GM18498 (cell line): ENCODE measurements around the gene ATOX1.
"Not testable (repeated sequence)": the region's sequence is repeated elsewhere in the genome, so short reads cannot be mapped to it uniquely, and the experiment has no call there.

Source experiments
- ATAC-seq: cut with Tn5 transposase; IDR thresholded peaks from one replicate; pipeline ENCODE4 v1.9.1; 2021; ENCODE audit warnings: mild to moderate bottlenecking, moderate library complexity; ENCODE audit not compliant: unreplicated experiment

ATOX1 gene, protein sequence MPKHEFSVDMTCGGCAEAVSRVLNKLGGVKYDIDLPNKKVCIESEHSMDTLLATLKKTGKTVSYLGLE

DNA sequence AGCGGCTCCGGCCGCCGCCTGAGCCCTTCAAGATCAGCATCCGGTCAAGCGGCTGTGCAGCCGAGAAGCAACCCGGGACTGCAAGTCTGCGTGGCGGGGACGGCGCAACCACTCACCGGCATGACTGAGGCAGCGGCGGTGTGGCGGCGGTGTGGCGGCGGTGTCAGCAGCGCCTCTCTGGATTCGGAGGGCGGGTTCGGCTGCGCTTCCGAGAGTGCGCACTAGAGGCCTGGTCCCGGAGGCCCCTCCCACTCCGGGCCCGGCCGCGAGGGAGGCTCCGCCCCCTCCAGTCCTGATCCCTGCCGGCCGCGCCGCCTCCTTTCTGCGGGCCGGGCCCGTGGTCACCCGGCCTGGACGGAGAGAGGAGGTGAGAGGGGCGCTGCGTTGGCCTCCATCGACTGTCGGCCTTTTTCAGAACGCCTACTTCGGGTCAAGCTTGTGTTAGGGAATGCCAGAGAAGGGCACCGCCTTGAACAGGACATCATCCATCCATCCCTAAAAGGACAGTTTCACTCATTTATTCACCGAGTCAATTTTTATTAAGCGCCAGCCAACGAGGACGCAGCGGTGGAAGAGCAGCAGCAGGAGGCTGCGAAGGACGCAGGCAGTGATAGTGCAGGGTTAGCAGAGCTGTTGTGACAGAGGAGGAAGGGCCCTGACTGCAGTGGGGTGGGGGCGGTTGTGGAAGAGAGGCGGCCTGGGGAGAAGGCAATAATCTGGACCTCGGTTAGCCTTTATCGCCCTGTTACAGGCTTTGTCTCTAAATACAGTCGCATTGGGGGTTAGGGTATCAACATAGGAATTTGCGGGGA is at the start of gene ATOX1:
TSS of gene ATOX1 (minus strand) at position 202 of the 812 bp plus-strand sequence. CDS start at position 122, 80 bp downstream.
- ATAC-seq = peak; percentile 91

DNA sequence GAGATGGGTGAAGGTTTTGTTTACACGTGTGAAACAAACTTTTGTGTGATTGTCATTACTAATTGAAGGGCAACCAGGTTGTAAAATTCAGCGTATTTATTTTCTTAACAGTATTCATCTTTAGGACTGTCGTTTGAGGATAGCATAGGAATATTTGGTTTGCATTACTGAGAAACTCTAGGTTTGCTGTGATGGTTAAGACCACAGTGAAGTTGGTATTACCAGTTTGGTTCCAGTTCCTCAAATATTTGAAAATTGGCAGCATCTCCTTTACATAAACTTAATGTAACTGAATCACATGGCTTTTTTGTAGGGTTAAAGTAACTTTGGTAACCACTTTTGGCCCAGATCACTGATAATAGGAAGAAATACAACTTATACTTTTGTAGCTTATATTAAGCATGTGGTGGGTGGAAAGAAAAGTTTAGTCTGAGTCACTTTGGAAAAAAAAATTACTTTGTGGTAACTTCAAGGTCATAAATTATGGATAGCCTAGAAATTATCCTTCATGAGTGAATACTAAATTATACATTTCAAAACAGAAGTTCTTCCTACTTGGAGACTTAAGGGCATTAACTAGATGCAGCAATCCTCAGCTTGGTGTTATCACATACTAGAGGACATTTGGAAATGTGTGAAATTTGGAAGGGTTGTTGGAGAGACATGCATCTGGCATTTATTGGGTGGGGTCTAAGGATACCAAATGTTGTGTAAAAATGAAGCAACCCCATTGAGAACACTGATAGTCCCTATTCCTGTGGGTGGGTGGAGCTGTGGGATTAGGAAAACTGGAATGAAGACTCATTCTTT is 47.2 kb upstream of the ATOX1 start:
- ATAC-seq = no peak

DNA sequence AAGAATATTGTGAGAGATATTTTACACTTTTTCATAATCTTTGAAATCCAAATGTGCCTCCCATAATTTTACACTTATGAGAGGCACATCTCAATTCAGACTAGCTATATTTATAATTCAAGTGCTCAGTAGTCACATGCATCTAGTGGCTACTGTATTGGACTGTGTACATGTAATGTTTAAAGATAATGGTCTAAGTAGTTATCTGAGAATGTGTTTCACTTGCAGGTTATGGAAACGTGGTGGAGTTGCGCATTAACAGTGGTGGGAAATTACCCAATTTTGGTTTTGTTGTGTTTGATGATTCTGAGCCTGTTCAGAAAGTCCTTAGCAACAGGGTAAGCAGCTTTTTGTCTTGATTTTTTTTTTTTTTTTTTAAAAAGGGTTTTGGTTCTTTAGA is 42.1 kb upstream of the ATOX1 start:
- no peak for ATAC-seq

DNA sequence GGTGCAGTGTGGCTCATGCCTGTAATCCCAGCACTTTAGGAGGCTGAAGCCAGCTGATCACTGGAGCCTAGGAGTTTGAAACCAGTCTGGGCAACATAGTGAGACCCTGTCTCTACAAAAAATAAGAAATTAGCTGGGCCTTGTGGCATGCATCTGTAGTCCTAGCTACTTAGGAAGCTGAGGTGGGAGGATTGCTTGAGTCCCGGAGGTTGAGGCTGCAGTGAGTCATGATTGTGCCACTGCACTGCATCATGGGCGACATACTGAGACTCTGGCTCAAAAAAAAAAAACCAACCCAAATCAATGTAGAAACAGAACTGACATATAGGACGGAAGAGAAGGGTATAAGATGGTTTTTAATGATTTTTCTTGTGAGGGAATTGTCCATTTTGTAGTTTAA is 41.0 kb upstream of the ATOX1 start:
- no peak for ATAC-seq

DNA sequence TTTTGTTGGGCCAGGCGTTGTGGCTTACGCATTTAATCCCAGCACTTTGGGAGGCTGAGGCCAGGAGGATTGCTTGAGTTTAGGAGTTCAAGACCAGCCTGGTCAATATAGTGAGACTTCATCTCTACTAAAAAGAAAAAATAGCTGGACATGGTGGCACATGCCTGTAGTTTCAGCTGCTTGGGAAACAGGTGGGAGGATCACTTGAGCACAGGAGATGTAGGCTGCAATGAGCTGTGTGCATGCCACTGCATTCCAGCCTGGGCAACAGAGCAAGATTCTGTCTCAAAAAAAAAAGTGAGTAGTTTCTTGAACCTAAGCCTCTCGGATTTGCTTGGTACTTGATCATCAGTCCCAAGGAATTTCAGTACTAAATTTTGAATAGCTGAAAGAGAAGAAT is 40.2 kb upstream of the ATOX1 start:
- no peak for ATAC-seq

DNA sequence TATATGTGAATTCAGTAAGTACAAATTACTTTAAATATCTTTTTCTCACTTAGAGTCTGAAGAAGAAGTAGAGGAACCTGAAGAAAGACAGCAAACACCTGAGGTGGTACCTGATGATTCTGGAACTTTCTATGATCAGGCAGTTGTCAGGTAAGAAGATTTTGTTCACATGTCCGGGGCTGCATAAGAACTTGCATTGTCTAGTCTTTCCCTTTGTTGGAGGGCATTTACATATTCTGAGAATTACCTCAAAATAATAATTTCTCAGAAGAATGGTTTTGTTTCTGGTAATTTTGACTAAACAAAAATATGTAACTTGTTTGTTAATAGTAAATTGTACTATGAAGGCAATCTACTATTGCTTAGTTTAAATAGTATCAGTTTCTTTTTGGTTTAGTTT is 37.0 kb upstream of the ATOX1 start:
- ATAC-seq = no peak

DNA sequence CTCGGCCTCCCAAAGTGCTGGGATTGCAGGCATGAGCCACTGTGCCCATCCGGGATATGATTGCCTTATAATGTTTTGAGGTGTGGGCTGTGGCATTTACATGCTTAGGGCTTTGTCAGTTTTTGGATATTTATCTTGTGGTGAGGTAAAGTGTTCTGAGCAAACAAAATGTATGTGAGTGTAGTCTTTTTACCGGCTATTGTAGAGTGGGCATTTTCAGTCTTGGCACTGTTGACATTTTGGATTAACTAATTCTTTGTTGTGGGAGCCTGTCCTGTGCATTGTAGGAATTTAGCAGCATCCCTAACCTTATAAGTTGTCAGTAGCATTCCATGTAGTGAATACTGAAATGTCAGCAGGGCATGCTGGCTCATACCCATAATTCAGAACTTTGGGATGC is 34.9 kb upstream of the ATOX1 start:
- ATAC-seq = no peak

DNA sequence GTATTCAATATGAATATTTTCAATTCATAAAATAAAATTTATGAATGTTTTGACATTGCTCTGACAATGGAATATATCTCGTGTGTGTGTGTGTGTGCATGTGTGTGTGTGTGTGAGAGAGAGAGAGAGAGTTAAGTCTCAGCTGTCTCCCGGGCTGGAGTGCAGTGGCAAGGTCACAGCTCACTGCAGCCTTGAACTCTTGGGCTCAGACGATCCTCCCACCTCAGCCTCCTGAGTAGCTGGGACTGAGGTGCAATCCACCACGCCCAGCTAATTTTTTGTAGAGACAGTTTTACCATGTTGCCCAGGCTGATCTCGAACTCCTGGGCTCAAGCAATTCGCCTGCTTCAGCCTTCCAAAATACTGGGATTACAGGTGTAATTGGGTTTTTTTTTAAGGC is 29.4 kb upstream of the ATOX1 start:
- no peak for ATAC-seq

DNA sequence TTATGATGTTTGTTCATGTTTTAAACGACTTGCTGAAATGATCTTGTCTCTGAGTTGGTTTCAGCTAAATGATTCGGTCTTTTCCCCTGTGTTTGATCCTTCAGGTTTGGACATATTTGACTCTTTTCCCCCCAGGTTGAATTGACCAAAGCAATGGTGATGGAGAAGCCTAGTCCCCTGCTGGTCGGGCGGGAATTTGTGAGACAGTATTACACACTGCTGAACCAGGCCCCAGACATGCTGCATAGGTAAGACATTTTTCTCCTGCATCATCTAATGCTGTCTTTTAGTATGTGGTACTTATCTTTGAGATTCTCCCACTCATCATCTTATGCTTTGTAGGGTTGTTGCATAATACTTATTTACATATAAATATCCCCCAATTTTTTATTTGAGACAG is 28.0 kb upstream of the ATOX1 start:
- ATAC-seq = no peak

DNA sequence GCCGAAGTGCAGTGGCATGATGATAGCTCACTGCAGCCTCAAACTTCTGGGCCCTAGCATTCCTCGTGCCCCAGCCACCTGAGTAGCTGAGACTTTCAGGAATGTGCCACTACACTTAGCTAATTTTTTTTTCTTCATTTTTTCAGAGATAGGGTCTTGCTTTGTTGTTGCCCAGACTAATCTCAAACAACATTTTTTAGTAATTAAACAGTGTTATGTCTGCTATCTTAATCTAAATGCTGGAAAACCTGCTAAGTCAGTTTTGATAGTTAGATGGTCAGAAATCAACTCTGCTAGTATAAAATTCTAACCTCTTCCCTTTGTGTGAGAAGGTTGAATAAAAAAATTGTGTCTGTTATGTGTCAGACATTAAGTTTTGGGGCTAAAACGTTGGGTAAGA is 25.7 kb upstream of the ATOX1 start:
- no peak for ATAC-seq

DNA sequence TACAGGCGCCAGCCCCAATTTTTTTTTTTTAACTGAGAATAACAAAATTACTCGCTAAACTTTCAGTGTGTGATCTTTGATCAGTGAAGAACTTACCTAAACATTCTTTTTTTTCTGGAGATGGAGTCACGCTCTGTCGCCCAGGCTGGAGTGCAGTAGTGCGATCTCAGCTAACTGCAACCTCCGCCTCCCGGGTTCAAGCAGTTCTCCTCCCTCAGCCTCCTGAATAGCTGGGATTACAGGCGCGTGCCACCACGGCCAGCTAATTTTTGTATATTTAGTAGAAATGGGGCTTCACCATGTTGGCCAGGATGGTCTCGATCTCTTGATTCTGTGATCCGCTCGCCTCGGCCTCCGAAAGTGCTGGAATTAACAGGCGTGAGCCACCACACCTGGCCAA is 25.2 kb upstream of the ATOX1 start:
- not testable (repeated sequence) for ATAC-seq

DNA sequence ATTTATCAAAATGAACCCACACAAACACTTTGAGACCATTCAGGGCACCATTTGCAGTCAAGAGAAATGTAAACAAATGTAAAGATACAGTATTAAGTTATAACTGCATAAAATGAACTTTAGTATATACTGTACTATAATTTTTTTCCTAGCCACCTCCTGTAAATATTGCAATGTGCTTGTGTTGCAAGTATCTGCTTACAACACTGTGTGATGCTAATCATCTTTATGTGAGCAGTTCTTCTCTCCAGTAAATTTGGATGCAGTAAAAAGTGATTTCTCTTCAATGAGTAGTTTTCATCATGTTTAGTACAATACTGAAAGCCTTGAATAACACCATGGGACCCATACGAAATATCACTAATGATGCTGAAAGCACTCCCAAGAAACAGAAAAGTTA is 22.8 kb upstream of the ATOX1 start:
- ATAC-seq = no peak

DNA sequence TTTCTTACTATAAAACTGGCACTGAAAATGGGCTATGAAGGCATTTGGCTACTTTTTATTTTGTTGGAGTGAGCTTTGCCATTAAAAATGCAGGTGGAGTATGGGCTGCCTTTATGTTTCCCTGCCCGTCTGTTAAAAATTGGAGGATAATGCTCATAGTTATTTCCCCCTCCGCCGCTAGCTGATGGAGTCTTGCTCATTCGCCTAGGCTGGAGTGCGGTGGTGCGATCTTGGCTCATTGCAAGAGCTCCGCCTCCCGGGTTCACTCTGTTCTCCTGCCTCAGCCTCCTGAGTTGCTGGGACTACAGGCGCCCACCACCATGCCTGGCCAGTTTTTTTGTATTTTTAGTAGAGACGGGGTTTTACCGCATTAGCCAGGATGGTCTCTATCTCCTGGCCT is 21.9 kb upstream of the ATOX1 start:
- ATAC-seq = no peak

DNA sequence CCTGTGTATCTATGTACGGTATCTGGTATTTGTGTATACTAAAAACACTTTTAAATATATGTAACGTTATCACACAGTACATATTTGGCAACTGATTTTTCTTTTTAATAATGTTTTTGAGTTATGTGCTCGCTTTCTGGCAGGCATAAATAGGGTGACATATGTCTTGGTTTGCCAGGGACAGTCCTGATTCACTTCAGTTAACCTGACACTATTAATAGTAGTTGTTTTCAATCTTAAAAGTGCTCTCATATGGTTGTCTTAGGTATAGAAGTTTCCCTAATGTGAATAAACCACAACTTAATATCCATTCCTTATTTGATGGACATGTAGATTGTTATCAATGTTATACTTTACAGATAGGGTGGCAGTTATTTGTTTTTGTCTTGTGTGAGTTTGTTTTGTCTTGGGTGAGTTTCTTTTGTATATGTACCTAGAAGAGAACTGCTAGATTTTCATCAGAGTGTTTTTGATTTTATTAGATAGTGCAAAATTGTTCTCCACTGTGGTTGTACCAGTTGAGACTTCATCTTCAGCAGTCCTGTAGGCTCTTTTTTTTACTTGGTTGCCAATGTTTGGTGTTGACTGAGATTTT is 21.2 kb upstream of the ATOX1 start:
- ATAC-seq = peak; percentile 36

DNA sequence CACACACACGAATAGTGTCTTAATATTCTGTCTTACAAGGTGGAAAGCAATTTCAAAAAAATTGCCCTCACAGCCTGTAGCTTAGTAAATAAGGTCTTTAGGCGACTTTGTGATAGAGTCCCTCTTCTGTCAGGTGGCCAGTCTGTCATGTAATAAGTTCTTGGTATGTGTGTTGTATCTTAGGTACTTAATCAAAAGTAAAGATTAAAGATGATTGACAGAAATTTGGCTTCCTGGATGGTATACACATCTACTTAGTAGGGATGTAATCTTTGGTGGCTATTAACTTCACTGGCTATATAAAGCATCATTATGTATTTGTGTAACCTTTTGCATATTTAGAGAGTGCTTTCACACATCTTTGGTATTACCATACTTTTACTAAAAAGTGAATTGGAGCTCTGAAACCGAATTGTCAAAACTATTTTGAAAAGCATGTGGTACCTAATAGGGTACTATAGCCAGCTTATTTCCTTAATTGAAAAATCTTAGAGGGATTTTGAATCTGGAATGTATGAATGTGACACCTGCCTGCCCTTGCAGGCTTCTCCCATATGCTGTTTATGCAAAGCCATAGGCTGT is 16.7 kb upstream of the ATOX1 start:
- ATAC-seq = no peak

DNA sequence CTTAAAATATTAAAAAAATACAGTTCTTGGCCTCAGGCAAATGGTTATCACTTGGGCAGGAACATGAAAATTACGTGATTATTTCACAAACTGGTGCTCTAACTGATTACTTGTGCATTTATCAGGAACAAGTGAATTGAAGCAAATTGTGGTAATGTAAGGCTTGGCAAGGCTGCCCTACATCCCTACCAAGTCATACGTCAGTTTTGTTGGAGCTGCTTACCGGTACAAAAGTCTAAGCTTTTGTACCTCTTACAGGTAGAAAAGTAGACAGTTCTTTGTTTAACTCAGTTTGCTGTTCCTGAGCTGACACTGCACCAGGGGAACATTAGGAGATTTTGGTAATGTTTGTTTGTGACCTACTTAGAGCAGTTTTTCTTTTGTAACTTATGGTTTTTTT is 15.5 kb upstream of the ATOX1 start:
- ATAC-seq = no peak

DNA sequence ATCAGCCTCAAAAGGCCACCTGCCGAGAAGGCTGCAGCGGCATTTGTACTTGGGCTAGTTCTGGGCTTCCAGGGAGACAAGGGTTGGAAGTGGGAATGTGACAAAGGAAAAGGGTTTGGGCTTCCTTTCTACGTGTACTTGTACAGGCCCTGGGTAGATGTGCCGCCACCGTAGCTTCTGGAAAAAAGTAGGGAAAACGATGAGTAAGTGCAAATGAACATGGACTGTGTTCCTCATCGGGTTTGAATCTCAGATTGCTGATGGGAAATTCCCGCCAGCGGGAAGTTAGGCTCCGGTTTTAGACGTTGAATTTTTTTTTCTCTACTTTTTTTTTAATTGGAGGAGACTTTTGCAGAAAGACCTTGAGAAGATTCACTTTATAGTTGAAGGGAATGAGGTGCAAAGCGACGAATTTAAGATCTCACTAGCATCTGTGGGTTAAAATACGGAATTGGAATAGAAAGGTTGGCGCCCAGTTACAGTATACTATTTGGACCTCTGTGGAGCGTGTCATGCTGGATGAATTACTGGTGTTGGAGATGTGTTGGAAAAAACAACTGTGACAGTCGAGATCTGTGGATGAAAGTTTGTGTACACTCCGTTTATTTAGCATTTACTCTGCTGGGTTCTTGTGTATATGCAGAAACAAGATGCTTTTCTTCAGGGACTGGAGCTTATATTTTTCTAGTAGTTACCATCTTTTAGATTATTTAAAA is 14.6 kb upstream of the ATOX1 start:
- no peak for ATAC-seq

DNA sequence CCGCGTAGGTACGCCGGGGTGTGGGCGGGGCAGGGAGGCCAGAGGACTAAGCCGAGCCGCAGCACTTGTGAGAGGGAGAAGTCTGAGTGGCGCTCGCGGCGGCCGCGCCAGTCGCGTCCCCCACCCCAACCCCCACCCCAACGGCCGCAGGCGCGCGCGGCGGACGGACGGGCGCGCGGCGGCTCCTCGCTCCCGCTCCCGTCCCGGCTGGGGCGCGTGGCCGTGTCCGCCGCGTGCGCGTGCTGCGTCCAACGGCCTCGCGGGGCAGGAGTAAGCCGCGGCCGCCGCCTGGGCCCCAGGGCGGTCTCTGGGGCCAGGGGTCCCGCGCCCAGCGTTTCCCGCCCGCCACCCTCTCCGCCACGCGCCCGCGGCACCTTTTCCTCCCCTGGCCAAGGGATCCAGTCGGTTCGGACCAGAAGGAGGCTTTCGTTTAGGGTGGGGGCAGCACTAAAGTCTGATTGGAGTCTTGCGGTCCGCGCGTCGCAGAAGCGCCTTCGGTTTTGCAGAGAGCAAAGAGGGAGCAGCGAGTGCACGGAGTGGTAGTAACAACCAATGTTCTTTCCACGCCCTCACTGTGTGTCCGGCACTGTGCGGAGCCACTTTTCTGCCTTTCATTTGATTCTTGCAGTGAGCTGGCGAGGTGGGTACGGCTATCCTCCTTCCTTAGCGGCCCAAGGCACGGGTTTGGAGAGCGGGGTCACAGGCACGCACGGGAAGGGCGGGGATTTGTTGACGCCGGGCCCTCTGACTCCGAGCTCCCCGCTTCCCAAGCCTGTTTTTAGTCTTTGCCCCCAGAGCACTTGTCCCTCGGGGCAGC is 13.8 kb upstream of the ATOX1 start:
- ATAC-seq = peak; percentile 3

DNA sequence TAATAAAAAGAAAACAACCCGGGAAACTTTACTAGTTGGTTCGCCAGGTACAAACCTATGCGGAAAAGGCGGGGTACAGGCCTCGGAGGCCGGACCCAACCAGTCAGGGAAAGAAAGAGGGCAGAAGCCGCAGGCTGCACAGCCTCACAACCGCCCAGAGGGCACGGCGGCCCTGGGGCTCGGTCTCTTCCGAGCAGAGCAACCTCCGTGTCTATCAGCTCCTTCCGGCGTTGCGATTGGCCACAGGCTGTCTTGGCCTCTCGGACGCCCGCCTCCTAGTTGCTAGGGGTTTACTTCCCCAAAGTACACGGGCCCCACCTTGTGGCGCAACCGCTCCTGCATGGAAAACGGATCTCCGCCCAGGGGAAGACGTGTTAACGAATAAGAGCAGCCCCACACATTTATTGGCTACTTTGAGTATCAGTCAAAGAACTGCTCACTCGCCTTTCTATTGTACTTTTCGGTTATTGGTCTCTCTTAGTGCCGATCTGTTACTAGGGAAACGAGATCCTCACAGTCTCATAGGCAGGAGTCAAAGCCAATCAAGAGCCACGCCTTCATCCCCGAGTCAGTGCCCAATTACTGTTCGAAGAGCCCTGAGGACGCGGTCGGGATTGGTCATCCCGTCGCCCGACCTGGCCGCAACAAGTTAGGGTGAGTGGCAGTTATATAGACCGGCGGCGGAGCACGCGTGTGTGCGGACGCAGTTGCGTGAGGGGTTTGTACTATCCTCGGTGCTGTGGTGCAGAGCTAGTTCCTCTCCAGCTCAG is 13.0 kb upstream of the ATOX1 start, which contains the start of gene G3BP1:
TSS of gene G3BP1 (plus strand) at position 696 of the 770 bp plus-strand sequence. CDS start 14,667 bp downstream, outside the sequence.
- ATAC-seq = peak; percentile 79
